NCI-H128 (cell line): ENCODE results near the gene ACOT9.
"Not testable (repeated sequence)": the region's sequence is repeated elsewhere in the genome, so short reads cannot be mapped to it uniquely, and the experiment has no call there.

Experiments used
- DNase-seq: peaks from one replicate; lab custom pipeline; 2025; ENCODE audit not compliant: unreplicated experiment; lab: John Stamatoyannopoulos, UW

The ACOT9 gene, protein sequence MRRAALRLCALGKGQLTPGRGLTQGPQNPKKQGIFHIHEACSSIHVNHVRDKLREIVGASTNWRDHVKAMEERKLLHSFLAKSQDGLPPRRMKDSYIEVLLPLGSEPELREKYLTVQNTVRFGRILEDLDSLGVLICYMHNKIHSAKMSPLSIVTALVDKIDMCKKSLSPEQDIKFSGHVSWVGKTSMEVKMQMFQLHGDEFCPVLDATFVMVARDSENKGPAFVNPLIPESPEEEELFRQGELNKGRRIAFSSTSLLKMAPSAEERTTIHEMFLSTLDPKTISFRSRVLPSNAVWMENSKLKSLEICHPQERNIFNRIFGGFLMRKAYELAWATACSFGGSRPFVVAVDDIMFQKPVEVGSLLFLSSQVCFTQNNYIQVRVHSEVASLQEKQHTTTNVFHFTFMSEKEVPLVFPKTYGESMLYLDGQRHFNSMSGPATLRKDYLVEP

DNA sequence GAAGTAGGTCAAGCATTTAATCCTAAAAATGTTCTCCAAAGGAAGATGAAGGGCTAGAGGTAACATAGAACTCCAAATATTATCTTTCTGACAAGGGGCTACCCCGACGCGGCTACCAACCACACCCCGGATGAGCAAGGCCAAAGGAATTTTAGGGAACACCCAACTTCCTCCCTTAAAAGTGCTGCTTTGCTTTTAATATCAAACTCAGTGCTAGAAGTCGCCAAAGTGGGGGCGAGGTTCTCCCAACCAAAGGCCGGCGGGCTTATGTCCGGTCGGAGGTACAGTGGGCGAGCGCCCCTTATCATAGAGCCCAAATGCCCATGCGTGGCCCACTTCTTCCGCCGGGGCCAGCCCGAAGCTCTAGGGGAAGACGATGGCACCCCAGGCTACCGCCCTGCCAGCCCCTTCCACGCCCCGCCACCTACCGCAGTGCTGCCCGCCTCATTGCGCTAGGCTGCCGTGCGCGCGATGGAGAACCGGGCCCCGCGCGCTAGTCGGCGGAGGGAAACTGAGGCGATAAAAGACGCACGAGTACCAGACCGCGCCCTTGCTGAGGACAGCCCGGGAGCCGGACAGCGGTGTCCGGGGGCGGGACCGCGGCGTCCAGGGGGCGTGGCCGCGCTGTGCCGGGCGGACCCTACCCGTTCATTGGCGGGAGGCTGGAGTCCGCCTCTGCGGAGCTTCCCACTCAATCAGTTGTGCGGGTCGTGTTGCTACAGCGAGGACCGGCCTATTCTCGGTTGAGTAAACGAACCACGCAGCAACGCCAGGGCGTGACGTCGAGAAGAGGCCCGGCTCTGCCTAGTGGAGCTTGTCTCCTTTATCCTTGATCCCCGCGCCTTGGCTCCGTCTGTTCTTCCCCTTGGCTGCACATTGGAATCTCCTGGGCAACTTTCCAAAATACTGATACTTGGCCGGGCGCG, at the start of gene ACOT9:
Gene ACOT9 (minus strand): TSS at position 580 of the 926 bp plus-strand sequence. CDS start 132 bp downstream, at position 448.
- DNase-seq, result peak; percentile 26

DNA sequence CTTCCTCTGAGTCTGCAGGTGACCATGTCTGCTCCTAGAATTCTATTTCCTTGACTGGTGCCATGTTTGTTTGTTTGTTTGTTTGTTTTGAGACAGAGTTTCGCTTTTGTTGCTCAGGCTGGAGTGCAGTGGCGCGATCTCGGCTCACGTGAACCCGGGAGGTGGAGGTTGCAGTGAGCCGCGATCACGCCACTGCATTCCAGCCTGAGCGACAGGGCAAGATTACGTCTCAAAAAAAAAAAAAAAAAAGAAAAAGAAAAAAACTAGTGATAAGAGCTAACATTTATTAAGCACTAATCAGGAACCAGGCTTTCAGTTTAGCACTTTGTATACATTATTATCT, 47.0 kb upstream of the ACOT9 start:
- no peak for DNase-seq

DNA sequence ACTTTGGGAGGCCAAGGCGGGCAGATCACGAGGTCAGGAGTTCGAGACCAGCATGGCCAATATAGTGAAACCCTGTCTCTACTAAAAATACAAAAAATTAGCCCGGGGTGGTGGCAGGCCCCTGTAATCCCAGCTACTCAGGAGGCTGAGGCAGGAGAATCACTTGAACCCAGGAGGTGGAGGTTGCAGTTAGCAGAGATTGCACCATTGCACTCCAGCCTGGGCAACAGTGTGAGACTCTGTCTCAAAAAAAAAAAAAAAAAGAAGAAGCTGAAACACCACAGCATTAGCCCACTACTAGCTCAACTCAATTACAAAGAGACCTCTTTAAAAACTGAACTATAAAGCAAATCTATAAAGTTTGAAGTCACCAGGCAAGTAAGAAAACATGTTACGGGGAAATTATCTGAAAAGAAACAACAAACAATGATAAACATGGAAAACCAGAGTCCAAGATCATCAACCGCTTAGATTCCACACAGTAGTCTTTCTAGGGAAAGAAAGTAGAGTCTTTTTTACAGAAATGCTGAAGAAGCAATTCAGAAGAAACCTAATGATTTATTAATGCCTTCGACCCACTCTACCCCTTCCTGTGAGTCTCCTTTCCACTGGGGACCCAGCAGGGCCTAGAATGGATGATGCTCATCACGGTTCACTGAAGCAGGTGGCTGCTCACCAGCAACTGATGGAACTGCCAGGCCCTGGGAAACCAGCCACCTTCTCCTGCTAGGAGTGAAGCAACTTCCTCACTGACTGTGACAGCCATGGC, 46.5 kb upstream of the ACOT9 start:
- no peak for DNase-seq

DNA sequence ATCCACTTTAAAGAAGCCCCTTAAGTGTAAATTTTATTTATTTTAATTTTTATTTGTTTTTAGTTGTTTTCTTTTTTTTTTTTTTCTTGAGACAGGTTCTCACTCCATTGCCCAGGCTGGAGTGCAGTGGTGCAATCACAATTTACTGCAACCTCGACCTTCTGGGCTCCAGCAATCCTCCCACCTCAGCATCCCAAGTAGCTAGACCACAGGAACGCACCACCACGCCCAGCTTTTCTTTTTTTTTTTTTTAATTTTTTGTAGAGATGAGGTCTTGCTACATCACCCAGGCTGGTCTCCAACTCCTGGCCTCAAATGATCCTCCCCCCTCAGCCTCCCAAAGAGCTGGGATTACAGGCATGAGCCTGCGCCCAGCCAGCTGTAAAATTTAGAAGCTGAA, 45.9 kb upstream of the ACOT9 start:
- no peak for DNase-seq

GRCh38 chrX:23788521-23788920, 45.4 kb upstream of the ACOT9 start:
- DNase-seq, result no peak

GRCh38 chrX:23787745-23788118, 44.7 kb upstream of the ACOT9 start:
- no peak for DNase-seq

- no peak for DNase-seq
Observed at GRCh38 chrX:23786268-23786815, 43.3 kb upstream of the ACOT9 start.

DNA sequence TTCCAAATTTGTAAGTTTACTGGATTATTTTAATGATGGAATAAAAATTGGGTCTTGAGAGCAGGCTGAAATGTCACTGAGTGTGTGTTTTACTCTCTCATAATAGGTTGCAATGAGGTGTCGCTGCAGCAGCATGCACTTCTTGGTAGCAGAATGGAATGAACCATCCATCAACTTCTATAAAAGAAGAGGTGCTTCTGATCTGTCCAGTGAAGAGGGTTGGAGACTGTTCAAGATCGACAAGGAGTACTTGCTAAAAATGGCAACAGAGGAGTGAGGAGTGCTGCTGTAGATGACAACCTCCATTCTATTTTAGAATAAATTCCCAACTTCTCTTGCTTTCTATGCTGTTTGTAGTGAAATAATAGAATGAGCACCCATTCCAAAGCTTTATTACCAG, 42.5 kb upstream of the ACOT9 start:
- DNase-seq, result no peak

GRCh38 chrX:23784470-23785331, 41.6 kb upstream of the ACOT9 start:
- DNase-seq, result no peak

- no peak for DNase-seq
Observed at GRCh38 chrX:23783589-23784469, 40.8 kb upstream of the ACOT9 start.

- DNase-seq, result peak; percentile 91
Observed at GRCh38 chrX:23782863-23783588, 40.0 kb upstream of the ACOT9 start, which contains the start of gene SAT1. Gene SAT1 (plus strand): TSS chrX:23783173. CDS start chrX:23783352, 179 bp downstream.

- DNase-seq, result no peak
Observed at GRCh38 chrX:23782455-23782854, 39.4 kb upstream of the ACOT9 start.

DNA sequence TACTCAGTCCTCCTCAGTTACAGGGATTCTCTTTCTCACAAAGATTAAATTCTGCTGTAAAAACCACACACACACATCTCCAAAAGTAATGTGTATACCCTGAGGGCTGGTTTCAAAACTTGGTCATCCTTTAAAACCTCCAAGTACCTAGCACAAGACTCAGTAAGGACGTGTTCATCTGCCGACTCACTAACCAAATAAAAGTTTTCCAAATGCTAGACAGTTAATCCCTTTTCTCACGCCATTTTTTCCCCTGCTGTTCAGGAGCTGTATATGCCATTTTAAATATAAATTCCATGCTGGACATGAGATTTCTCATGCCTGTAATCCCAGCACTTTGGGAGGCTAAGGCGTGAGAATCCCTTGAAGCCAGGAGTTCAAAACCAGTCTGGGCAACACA, 35.9 kb upstream of the ACOT9 start:
- no peak for DNase-seq

GRCh38 chrX:23776363-23776762, 33.3 kb upstream of the ACOT9 start:
- DNase-seq, result no peak

DNA sequence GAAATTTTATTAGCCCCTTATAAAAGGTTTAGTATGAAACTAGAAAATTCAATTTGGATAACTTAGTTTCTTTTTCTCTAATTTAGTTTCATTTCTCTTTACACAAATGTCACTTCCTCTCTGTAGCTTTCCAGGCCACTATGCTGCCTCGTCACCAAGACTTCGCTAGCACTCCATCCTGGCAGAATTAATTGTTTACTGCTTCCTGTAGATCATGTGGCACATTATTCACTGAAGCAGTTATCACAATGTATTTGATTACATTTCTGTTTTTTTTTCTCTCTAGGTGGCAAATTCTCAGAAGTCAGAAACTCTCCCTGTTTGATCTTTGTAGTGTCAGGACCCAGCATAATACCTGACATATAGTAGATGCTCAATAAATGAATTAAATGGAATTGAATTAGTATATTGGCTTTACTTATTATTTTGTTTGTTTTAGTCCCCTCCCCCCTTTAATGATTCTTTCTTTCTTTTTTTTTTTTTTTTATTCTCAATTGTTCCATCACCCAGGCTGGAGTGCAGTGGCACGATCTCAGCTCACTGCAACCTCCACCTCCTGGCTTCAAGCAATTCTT, 30.6 kb upstream of the ACOT9 start:
- DNase-seq, result no peak

DNA sequence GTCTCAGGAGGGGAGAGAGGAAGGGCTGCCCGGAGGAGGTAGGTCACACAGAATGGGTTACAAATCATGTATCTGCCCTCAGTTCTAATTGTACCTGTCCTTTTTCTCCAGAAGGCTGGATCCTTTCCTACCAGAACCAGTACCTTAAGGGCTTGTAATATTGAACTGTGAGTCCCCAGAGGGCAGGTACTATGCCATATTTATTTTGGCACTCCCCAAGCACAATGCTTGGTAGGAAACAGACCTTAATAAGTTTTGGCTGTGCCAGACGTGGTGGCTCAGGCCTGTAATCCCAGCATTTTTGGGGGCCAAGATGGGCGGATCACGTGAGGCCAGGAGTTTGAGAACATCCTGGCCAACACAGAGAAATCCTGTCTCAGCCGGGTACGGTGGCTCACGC, 28.0 kb upstream of the ACOT9 start:
- not testable (repeated sequence) for DNase-seq

GRCh38 chrX:23770142-23770541, 27.1 kb upstream of the ACOT9 start:
- no peak for DNase-seq
